ENCODE data around the gene ICE2.

ICE2 gene

GRCh38 chr15:60399931-60400330, 79.0 kb downstream of the ICE2 start:
- Mint-ChIP-seq H3K4me3 (no peak overlapping the region), H3K4me1 (ENCODE audit: low read depth) (peaks cover 20% of the 10 kb centered on the region), H3K27ac (no peak overlapping the region), H3K36me3 (ENCODE audit: low read depth) (peaks cover 29% of the 10 kb centered on the region), H3K27me3 (no peaks in the 10 kb centered on the region), H3K9me3 (no peaks in the 10 kb centered on the region)
- intact Hi-C loops (cut with micrococcal nuclease): loop anchor here (5.0 kb wide), 1 partner anchor 38 kb away; no protein-coding TSS in a partner anchor

- intact Hi-C loops (cut with micrococcal nuclease): loop anchor here (5.0 kb wide), 1 partner anchor 37 kb away; no protein-coding TSS in a partner anchor
- peaks cover 26% of the 10 kb centered on the region for H3K4me1 Mint-ChIP-seq (ENCODE audit: low read depth)
Observed at GRCh38 chr15:60399246-60399915, 79.6 kb downstream of the ICE2 start.

DNA sequence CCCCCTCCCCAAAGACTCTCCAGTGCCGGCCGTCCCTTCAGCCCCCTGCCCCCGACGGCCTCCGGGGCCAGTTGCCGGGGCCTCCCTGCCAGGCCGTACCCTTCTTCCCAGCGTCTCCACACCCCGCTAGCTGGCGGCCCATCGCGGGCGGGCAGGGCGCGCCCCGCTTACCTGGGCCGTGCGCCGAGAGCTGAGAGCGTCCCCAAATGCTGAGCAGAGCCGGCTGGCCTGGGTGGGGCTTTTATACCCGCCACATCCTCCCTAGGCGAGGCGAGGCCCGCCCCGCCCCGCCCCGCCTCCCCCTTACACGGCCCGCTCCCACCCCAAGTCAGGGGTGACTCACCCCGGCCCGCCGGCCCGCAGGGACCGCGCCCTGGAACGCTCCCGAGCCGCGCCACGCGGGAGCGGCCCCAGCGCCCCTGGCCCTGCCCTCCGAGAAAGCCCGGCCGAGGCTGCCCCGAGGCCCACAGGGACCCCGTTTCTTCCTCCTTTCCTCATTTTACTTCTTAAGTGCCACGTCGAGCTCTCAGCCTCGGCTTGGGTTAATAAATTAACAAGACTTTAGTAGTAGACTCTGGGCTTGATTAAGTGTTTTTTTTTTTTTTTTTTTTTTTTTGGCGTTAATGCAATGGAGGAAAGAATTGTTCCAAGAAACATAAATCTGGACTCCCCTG, 81.0 kb downstream of the ICE2 start, which contains the start of gene ANXA2:
Gene ANXA2 (minus strand): TSS at position 215 of the 674 bp plus-strand sequence. CDS start 11,911 bp downstream, outside the sequence.
- no peaks in the 10 kb centered on the region for H3K27me3 Mint-ChIP-seq
- H3K4me3 Mint-ChIP-seq: peak within 1 kb of the TSS; percentile 95
- peaks cover 40% of the 10 kb centered on the region for H3K4me1 Mint-ChIP-seq (ENCODE audit: low read depth)
- peaks cover 49% of the 10 kb centered on the region for H3K36me3 Mint-ChIP-seq (ENCODE audit: low read depth)
- intact Hi-C loops (cut with micrococcal nuclease): loop anchor here (1.0 to 5.0 kb wide), 3 partner anchors 10 to 709 kb away; partner anchors contain the start of gene BNIP2
- H3K27ac Mint-ChIP-seq: peak within 1 kb of the TSS; percentile 96
- no peaks in the 10 kb centered on the region for H3K9me3 Mint-ChIP-seq

More at GRCh38 chr15:60399246-60399915, 79.6 kb downstream of the ICE2 start:
- Mint-ChIP-seq H3K27me3 (no peaks in the 10 kb centered on the region), H3K27ac (peak overlapping the region; percentile 96), H3K36me3 (ENCODE audit: low read depth) (peaks cover 35% of the 10 kb centered on the region), H3K4me3 (peak overlapping the region; percentile 95), H3K9me3 (no peaks in the 10 kb centered on the region)

DNA sequence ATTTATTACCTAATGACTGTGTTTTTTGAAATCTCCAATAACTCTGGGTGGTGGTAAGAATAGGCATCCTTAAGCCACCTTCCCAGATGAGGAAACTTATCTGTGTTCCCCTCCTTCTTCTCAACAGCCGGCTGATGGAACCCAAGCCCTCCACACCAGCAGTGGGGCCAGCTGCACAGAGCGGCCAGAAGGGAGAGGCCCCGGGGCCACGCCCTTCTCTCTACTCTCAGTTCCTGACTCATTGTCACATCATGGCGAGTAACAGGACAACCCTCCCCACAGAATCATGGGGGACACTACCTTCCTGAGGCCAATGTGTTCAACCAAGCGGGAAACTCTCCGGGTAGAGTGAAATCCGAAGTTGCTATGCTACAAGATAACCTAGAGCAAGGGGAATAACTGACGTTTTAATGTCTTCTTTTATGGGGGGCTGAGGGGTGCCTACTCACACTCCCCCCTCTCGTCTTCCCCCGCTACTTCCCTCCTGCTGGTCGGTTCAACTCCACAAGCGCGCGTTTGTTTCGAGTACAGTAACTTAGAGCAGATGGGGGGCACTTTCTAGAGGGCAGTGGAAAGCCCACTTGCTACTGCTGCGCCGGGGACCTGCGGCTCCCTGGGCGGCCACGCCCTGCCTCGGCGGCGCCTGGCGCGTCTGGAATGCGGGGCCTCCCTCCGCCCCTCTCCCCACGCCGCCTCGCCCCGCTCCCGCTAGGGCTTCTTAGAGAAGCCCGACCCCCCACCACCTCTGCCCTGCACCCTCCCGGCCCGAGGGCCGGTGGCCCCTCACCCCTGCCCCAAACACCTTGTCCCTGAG, 81.8 kb downstream of the ICE2 start:
- Mint-ChIP-seq H3K9me3 (no peaks in the 10 kb centered on the region), H3K27me3 (no peaks in the 10 kb centered on the region), H3K36me3 (ENCODE audit: low read depth) (peaks cover 56% of the 10 kb centered on the region), H3K4me1 (ENCODE audit: low read depth) (peaks cover 46% of the 10 kb centered on the region), H3K27ac (peak overlapping the region; percentile 96), H3K4me3 (peak overlapping the region; percentile 95)
- intact Hi-C loops (cut with micrococcal nuclease): loop anchor here (2.0 to 5.0 kb wide), 2 partner anchors 35 to 708 kb away; partner anchors contain the start of gene BNIP2

DNA sequence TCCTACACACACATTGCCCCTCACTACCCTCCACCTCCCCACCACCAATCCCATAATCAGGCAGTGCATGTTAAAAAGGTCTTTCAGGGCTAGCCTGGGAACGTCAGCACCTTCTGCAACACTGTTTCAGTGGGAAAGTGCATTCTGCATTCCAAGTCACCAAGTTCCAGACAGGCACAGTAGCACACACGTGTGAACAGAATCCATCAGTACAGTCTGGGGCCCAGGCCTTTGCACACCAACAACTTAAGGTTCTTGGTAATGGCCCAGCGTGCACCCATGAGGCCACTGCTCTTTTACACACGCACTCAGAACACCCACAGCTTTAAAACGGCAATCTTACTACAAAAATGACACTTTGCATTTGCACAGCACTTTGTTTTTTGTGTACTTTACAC, 82.4 kb downstream of the ICE2 start:
- Mint-ChIP-seq H3K9me3 (no peaks in the 10 kb centered on the region), H3K4me1 (ENCODE audit: low read depth) (peaks cover 51% of the 10 kb centered on the region)

DNA sequence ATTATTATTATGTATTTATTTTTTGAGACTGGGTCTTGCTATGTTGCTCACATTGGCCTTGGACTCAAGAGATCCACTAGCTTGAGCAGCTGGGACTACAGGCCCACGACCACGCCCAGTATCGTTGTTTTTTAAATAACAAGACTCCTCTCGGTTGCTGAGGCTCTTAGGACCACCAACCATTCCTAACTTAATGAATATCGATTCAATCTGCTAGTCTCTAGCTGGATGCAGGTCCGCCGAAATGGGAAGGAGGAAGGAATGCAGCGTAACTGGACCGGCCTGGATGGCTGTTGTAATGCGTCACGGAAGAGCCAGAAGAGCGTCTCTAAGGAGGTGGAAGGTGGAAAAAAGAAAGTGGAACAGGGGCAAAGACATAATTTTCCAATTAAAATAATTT, 82.8 kb downstream of the ICE2 start:
- peaks cover 65% of the 10 kb centered on the region for H3K36me3 Mint-ChIP-seq (ENCODE audit: low read depth)
- intact Hi-C loops (cut with micrococcal nuclease): loop anchor here (2.0 to 5.0 kb wide), 2 partner anchors 34 to 707 kb away; partner anchors contain the start of gene BNIP2
- H3K27me3 Mint-ChIP-seq: no peaks in the 10 kb centered on the region
- peaks cover 55% of the 10 kb centered on the region for H3K4me1 Mint-ChIP-seq (ENCODE audit: low read depth)
- H3K9me3 Mint-ChIP-seq: no peaks in the 10 kb centered on the region
- peak overlapping the region; percentile 95 for H3K4me3 Mint-ChIP-seq
- H3K27ac Mint-ChIP-seq: peak overlapping the region; percentile 96

More for the DNA sequence above, 82.4 kb downstream of the ICE2 start:
- Mint-ChIP-seq H3K27me3 (no peaks in the 10 kb centered on the region), H3K4me3 (peak overlapping the region; percentile 95), H3K36me3 (ENCODE audit: low read depth) (peaks cover 61% of the 10 kb centered on the region), H3K27ac (peak overlapping the region; percentile 96)
- intact Hi-C loops (cut with micrococcal nuclease): loop anchor here (2.0 to 5.0 kb wide), 2 partner anchors 34 to 708 kb away; partner anchors contain the start of gene BNIP2

GRCh38 chr15:60395276-60396011, 83.5 kb downstream of the ICE2 start:
- Mint-ChIP-seq H3K4me1 (ENCODE audit: low read depth) (peaks cover 61% of the 10 kb centered on the region), H3K4me3 (peak overlapping the region; percentile 95), H3K27me3 (no peaks in the 10 kb centered on the region), H3K9me3 (no peaks in the 10 kb centered on the region), H3K36me3 (ENCODE audit: low read depth) (peaks cover 72% of the 10 kb centered on the region), H3K27ac (peak overlapping the region; percentile 96)
- intact Hi-C loops (cut with micrococcal nuclease): loop anchor here (2.0 to 5.0 kb wide), 2 partner anchors 33 to 707 kb away; partner anchors contain the start of gene BNIP2

GRCh38 chr15:60394689-60395097, 84.2 kb downstream of the ICE2 start:
- H3K36me3 Mint-ChIP-seq (ENCODE audit: low read depth): peaks cover 79% of the 10 kb centered on the region
- peak overlapping the region; percentile 96 for H3K27ac Mint-ChIP-seq
- H3K27me3 Mint-ChIP-seq: no peaks in the 10 kb centered on the region
- H3K9me3 Mint-ChIP-seq: no peaks in the 10 kb centered on the region
- peaks cover 69% of the 10 kb centered on the region for H3K4me1 Mint-ChIP-seq (ENCODE audit: low read depth)
- intact Hi-C loops (cut with micrococcal nuclease): loop anchor here (5.0 kb wide), 3 partner anchors 32 to 83 kb away; partner anchors contain the start of gene ICE2
- H3K4me3 Mint-ChIP-seq: peak overlapping the region; percentile 95

DNA sequence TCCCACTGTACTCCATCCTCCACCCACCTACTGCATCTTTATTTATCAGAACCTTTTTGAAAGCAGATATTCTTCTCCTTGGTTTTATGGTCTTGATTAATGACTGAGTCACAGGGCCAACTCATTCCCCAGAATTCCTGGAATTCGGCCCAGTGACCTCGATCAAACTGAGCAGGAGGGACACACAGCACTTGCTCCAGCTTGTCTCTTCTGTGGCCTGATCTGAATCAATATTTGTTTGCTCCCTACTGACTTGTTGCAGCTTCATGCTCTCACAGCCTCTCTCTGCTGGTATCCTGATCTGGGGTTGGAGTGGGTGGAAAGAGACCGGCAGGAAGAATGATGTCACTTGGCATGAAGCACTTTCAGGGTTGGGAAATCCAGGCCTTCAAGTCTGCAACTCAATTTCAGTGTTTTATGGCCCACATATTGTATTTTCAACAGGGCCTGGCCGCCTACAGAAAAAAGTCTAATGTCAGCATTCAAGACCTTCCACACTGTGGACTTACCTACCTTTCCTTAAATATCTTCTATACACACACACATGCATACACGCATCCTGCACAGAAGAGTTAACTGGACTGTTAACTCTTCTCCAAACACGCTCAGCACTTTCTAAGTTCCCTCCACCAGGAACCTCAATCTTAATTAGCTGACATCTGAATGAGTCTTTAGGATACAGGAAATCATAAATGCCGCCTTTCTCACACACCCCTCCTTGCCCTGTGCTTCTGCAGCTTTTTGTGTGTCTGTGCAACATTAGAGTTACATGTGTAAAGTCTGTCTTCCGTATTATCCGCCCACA, 85.8 kb downstream of the ICE2 start:
- peaks cover 69% of the 10 kb centered on the region for H3K4me1 Mint-ChIP-seq (ENCODE audit: low read depth)
- H3K9me3 Mint-ChIP-seq: no peaks in the 10 kb centered on the region
- H3K4me3 Mint-ChIP-seq: peak overlapping the region; percentile 95
- peak overlapping the region; percentile 96 for H3K27ac Mint-ChIP-seq
- H3K36me3 Mint-ChIP-seq (ENCODE audit: low read depth): peaks cover 95% of the 10 kb centered on the region
- H3K27me3 Mint-ChIP-seq: no peaks in the 10 kb centered on the region
- intact Hi-C loops (cut with micrococcal nuclease): loop anchor here (5.0 kb wide), 2 partner anchors 34 to 84 kb away; partner anchors contain the start of gene ICE2

- Mint-ChIP-seq H3K27me3 (no peaks in the 10 kb centered on the region), H3K4me3 (peak overlapping the region; percentile 48), H3K27ac (peak overlapping the region; percentile 96), H3K9me3 (no peaks in the 10 kb centered on the region), H3K4me1 (ENCODE audit: low read depth) (peaks cover 71% of the 10 kb centered on the region), H3K36me3 (ENCODE audit: low read depth) (peaks cover 98% of the 10 kb centered on the region)
- intact Hi-C loops (cut with micrococcal nuclease): loop anchor here (5.0 kb wide), 2 partner anchors 35 to 85 kb away; partner anchors contain the start of gene ICE2
Observed at GRCh38 chr15:60392601-60392985, 86.3 kb downstream of the ICE2 start.

DNA sequence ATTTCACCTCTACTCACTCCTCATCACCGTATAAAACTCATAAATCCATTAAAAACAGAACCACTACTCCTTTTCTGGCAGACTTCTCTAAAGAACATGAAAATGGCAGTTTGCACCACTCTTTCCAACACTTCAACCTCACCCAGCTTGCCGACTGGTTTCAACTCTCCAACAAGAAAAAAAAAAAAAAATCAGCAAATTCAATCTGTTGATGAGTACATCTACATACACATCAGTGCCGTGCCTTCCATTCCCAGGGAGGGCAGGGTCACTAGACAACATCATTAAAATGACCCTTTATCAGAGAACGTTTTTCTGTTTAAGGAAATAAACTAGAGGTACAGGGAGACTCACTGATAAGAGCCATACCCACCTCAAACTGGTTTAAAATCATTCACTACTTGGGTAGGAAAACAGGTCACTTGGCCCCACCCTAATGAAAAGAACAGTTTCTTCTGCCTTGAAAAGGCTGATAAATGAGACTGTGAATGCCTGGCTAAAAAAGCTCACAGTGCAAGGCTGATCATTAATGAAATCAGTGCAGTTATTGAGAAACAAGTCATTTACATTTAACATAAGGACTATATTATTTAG, 87.1 kb downstream of the ICE2 start:
- intact Hi-C loops (cut with micrococcal nuclease): loop anchor here (5.0 kb wide), 2 partner anchors 35 to 85 kb away; partner anchors contain the start of gene ICE2
- Mint-ChIP-seq H3K4me3 (peak overlapping the region; percentile 71), H3K36me3 (ENCODE audit: low read depth) (peaks cover 98% of the 10 kb centered on the region), H3K27ac (peak overlapping the region; percentile 81), H3K9me3 (no peaks in the 10 kb centered on the region), H3K27me3 (no peaks in the 10 kb centered on the region), H3K4me1 (ENCODE audit: low read depth) (peaks cover 79% of the 10 kb centered on the region)

Data from dendritic cell treated with granulocyte-macrophage colony-stimulating factor and Interleukin-4, amounts not matched to agents 40 ng/mL and 50 ng/mL, for 4 days (primary cell).